ENCODE results near the gene DDX31.
A peak's percentile ranks its signal among the peaks of the same experiment; 100 is the strongest.
"Not testable (repeated sequence)": the region's sequence is repeated elsewhere in the genome, so short reads cannot be mapped to it uniquely, and the experiment has no call there.

DDX31 gene

GRCh38 chr9:132575811-132576210 lies 94.0 kb downstream of the DDX31 start:
- H3K9ac ChIP-seq (ENCODE audit: low read length): no peak overlapping the region
- peaks cover 63% of the 10 kb centered on the region for H3K27me3 ChIP-seq (replicated peaks; ENCODE audit: control insufficient read depth, insufficient read depth, low read length)
- H3K4me1 ChIP-seq (ENCODE audit: control insufficient read depth, insufficient read depth, low read length): no peaks in the 10 kb centered on the region
- no peak overlapping the region for H3K4me3 ChIP-seq (ENCODE audit: low read length)
- peaks cover 3% of the 10 kb centered on the region for H3K9me3 ChIP-seq (ENCODE audit: control insufficient read depth, low read length)
- H3K36me3 ChIP-seq (ENCODE audit: control insufficient read depth, insufficient read depth, low read length, severe bottlenecking): no peaks in the 10 kb centered on the region
- no peak for DNase-seq (ENCODE audit: low read depth)

- Histone ChIP-seq H3K4me1 (ENCODE audit: control insufficient read depth, insufficient read depth, low read length) (no peaks in the 10 kb centered on the region), H3K4me3 (ENCODE audit: low read length) (no peak overlapping the region), H3K9me3 (ENCODE audit: control insufficient read depth, low read length) (peaks cover 3% of the 10 kb centered on the region), H3K27me3 (replicated peaks; ENCODE audit: control insufficient read depth, insufficient read depth, low read length) (peaks cover 65% of the 10 kb centered on the region), H3K9ac (ENCODE audit: low read length) (no peak overlapping the region), H3K36me3 (ENCODE audit: control insufficient read depth, insufficient read depth, low read length, severe bottlenecking) (no peaks in the 10 kb centered on the region)
- peak; percentile 87 for DNase-seq (ENCODE audit: low read depth)
Measured at GRCh38 chr9:132575005-132575609, 94.7 kb downstream of the DDX31 start.

- peaks cover 49% of the 10 kb centered on the region for H3K27me3 ChIP-seq (replicated peaks; ENCODE audit: control insufficient read depth, insufficient read depth, low read length)
- no peak overlapping the region for H3K4me3 ChIP-seq (ENCODE audit: low read length)
- DNase-seq (ENCODE audit: low read depth): peak; percentile 20
- no peak overlapping the region for H3K9ac ChIP-seq (ENCODE audit: low read length)
- H3K9me3 ChIP-seq (ENCODE audit: control insufficient read depth, low read length): no peaks in the 10 kb centered on the region
- no peaks in the 10 kb centered on the region for H3K4me1 ChIP-seq (ENCODE audit: control insufficient read depth, insufficient read depth, low read length)
- H3K36me3 ChIP-seq (ENCODE audit: control insufficient read depth, insufficient read depth, low read length, severe bottlenecking): no peaks in the 10 kb centered on the region
Measured at GRCh38 chr9:132572921-132573320, 96.9 kb downstream of the DDX31 start.

- H3K4me1 ChIP-seq (ENCODE audit: control insufficient read depth, insufficient read depth, low read length): no peaks in the 10 kb centered on the region
- peaks cover 47% of the 10 kb centered on the region for H3K27me3 ChIP-seq (replicated peaks; ENCODE audit: control insufficient read depth, insufficient read depth, low read length)
- no peak overlapping the region for H3K4me3 ChIP-seq (ENCODE audit: low read length)
- no peaks in the 10 kb centered on the region for H3K36me3 ChIP-seq (ENCODE audit: control insufficient read depth, insufficient read depth, low read length, severe bottlenecking)
- DNase-seq (ENCODE audit: low read depth): no peak
- H3K9me3 ChIP-seq (ENCODE audit: control insufficient read depth, low read length): peaks cover 4% of the 10 kb centered on the region
- H3K9ac ChIP-seq (ENCODE audit: low read length): no peak overlapping the region
Measured at GRCh38 chr9:132571806-132572600, 97.8 kb downstream of the DDX31 start.

GRCh38 chr9:132568787-132569186 lies 101.0 kb downstream of the DDX31 start:
- not testable (repeated sequence) for H3K9ac ChIP-seq (ENCODE audit: low read length); H3K36me3 ChIP-seq (ENCODE audit: control insufficient read depth, insufficient read depth, low read length, severe bottlenecking); DNase-seq (ENCODE audit: low read depth); H3K9me3 ChIP-seq (ENCODE audit: control insufficient read depth, low read length); H3K4me3 ChIP-seq (ENCODE audit: low read length); H3K4me1 ChIP-seq (ENCODE audit: control insufficient read depth, insufficient read depth, low read length)
- peaks cover 53% of the 10 kb centered on the region for H3K27me3 ChIP-seq (replicated peaks; ENCODE audit: control insufficient read depth, insufficient read depth, low read length)

GRCh38 chr9:132564526-132564925 lies 105.3 kb downstream of the DDX31 start:
- H3K27me3 ChIP-seq (replicated peaks; ENCODE audit: control insufficient read depth, insufficient read depth, low read length): peaks cover 66% of the 10 kb centered on the region
- no peaks in the 10 kb centered on the region for H3K36me3 ChIP-seq (ENCODE audit: control insufficient read depth, insufficient read depth, low read length, severe bottlenecking)
- no peak for DNase-seq (ENCODE audit: low read depth)
- peaks cover 11% of the 10 kb centered on the region for H3K9me3 ChIP-seq (ENCODE audit: control insufficient read depth, low read length)
- no peak overlapping the region for H3K4me3 ChIP-seq (ENCODE audit: low read length)
- no peaks in the 10 kb centered on the region for H3K4me1 ChIP-seq (ENCODE audit: control insufficient read depth, insufficient read depth, low read length)
- H3K9ac ChIP-seq (ENCODE audit: low read length): no peak overlapping the region

- no peaks in the 10 kb centered on the region for H3K36me3 ChIP-seq (ENCODE audit: control insufficient read depth, insufficient read depth, low read length, severe bottlenecking)
- peaks cover 68% of the 10 kb centered on the region for H3K27me3 ChIP-seq (replicated peaks; ENCODE audit: control insufficient read depth, insufficient read depth, low read length)
- DNase-seq (ENCODE audit: low read depth): no peak
Measured at GRCh38 chr9:132562306-132562573, 107.5 kb downstream of the DDX31 start.

GRCh38 chr9:132560616-132561202 lies 109.1 kb downstream of the DDX31 start:
- no peaks in the 10 kb centered on the region for H3K4me1 ChIP-seq (ENCODE audit: control insufficient read depth, insufficient read depth, low read length)

More at GRCh38 chr9:132562306-132562573, 107.5 kb downstream of the DDX31 start:
- Histone ChIP-seq H3K4me3 (ENCODE audit: low read length) (no peak overlapping the region), H3K9me3 (ENCODE audit: control insufficient read depth, low read length) (peaks cover 10% of the 10 kb centered on the region), H3K9ac (ENCODE audit: low read length) (no peak overlapping the region), H3K4me1 (ENCODE audit: control insufficient read depth, insufficient read depth, low read length) (no peaks in the 10 kb centered on the region)

GRCh38 chr9:132559711-132560110 lies 110.1 kb downstream of the DDX31 start:
- DNase-seq (ENCODE audit: low read depth): no peak
- peaks cover 10% of the 10 kb centered on the region for H3K9me3 ChIP-seq (ENCODE audit: control insufficient read depth, low read length)
- peaks cover 71% of the 10 kb centered on the region for H3K27me3 ChIP-seq (replicated peaks; ENCODE audit: control insufficient read depth, insufficient read depth, low read length)
- H3K9ac ChIP-seq (ENCODE audit: low read length): no peak overlapping the region
- no peaks in the 10 kb centered on the region for H3K36me3 ChIP-seq (ENCODE audit: control insufficient read depth, insufficient read depth, low read length, severe bottlenecking)
- no peak overlapping the region for H3K4me3 ChIP-seq (ENCODE audit: low read length)
- no peaks in the 10 kb centered on the region for H3K4me1 ChIP-seq (ENCODE audit: control insufficient read depth, insufficient read depth, low read length)

More at GRCh38 chr9:132560616-132561202, 109.1 kb downstream of the DDX31 start:
- H3K9me3 ChIP-seq (ENCODE audit: control insufficient read depth, low read length): peaks cover 10% of the 10 kb centered on the region
- no peak overlapping the region for H3K9ac ChIP-seq (ENCODE audit: low read length)
- H3K36me3 ChIP-seq (ENCODE audit: control insufficient read depth, insufficient read depth, low read length, severe bottlenecking): no peaks in the 10 kb centered on the region
- H3K27me3 ChIP-seq (replicated peaks; ENCODE audit: control insufficient read depth, insufficient read depth, low read length): peaks cover 68% of the 10 kb centered on the region
- H3K4me3 ChIP-seq (ENCODE audit: low read length): no peak overlapping the region
- DNase-seq (ENCODE audit: low read depth): no peak

GRCh38 chr9:132557159-132557558 lies 112.6 kb downstream of the DDX31 start:
- no peak overlapping the region for H3K4me3 ChIP-seq (ENCODE audit: low read length)
- H3K27me3 ChIP-seq (replicated peaks; ENCODE audit: control insufficient read depth, insufficient read depth, low read length): peaks cover 72% of the 10 kb centered on the region
- no peak for DNase-seq (ENCODE audit: low read depth)
- H3K9me3 ChIP-seq (ENCODE audit: control insufficient read depth, low read length): peaks cover 18% of the 10 kb centered on the region
- no peaks in the 10 kb centered on the region for H3K4me1 ChIP-seq (ENCODE audit: control insufficient read depth, insufficient read depth, low read length)
- H3K36me3 ChIP-seq (ENCODE audit: control insufficient read depth, insufficient read depth, low read length, severe bottlenecking): no peaks in the 10 kb centered on the region
- H3K9ac ChIP-seq (ENCODE audit: low read length): no peak overlapping the region

GRCh38 chr9:132556714-132557113 lies 113.1 kb downstream of the DDX31 start:
- Histone ChIP-seq H3K9me3 (ENCODE audit: control insufficient read depth, low read length) (peaks cover 18% of the 10 kb centered on the region), H3K4me3 (ENCODE audit: low read length) (no peak overlapping the region), H3K4me1 (ENCODE audit: control insufficient read depth, insufficient read depth, low read length) (no peaks in the 10 kb centered on the region), H3K27me3 (replicated peaks; ENCODE audit: control insufficient read depth, insufficient read depth, low read length) (peaks cover 72% of the 10 kb centered on the region), H3K9ac (ENCODE audit: low read length) (no peak overlapping the region), H3K36me3 (ENCODE audit: control insufficient read depth, insufficient read depth, low read length, severe bottlenecking) (no peaks in the 10 kb centered on the region)
- DNase-seq (ENCODE audit: low read depth): no peak
